NOMO-1 (cell line): ENCODE results near the gene CELA3B.
A peak's percentile ranks its signal among the peaks of the same experiment; 100 is the strongest.
"Not testable (repeated sequence)": the region's sequence is repeated elsewhere in the genome, so short reads cannot be mapped to it uniquely, and the experiment has no call there.

ENCODE experiments used
- DNase-seq, 2 experiments: peaks; one replicate each; lab custom pipeline; 2025; ENCODE audit not compliant: unreplicated experiment in 2 of 2; lab: John Stamatoyannopoulos, UW

CELA3B gene

GRCh38 chr1:21974699-21975098 lies 2.1 kb upstream of the CELA3B start:
- not testable (repeated sequence) for DNase-seq

- DNase-seq: not testable (repeated sequence)
Observed at GRCh38 chr1:21975296-21975695, 1.5 kb upstream of the CELA3B start.

GRCh38 chr1:21978209-21978608 lies 1.4 kb downstream of the CELA3B start:
- DNase-seq: not testable (repeated sequence)

DNA sequence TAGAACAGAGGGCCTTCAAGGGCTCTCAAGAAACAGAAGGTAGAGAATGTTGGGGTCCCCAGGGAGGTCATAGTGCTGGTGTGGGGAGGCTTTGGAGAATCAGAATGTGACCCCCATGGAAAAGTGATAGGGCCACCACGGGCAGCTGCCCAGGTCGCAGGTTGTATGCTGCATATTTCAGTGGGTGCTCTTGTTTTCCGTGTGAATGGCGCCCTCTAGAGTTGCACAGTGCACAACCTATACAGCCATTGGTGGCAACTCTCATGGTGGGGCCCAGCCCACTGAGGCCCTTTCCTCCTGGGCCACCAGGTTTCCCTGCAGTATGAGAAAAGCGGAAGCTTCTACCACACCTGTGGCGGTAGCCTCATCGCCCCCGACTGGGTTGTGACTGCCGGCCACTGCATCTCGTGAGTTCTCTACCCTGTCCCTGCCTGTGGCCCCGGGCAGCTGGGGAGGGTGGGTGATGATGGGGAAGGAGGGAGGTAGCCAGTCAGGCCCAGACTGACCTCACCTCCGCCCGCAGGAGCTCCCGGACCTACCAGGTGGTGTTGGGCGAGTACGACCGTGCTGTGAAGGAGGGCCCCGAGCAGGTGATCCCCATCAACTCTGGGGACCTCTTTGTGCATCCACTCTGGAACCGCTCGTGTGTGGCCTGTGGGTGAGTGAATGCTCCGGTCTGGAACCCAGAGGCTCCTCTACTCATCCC lies 3.8 kb downstream of the CELA3B start:
- not testable (repeated sequence) for DNase-seq

- not testable (repeated sequence) for DNase-seq
Observed at GRCh38 chr1:21981253-21981652, 4.4 kb downstream of the CELA3B start.

DNA sequence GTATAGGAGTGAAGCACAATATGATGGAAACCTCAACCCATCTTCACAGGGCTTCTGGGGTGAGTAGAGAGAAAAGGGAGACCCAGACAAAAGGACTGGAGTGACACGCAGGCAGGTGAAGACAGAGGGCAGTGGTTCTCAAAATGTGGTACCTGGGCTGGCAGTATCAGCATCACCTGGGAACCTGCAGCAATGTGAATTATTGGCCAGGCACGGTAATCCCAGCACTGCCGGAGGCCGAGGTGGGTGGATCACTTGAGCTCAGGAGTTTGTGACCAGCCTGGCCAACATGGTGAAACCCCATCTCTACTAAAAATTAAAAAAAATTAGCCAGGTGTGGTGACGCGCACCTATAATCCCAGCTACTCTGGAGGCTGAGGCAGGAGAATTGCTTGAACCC lies 5.3 kb downstream of the CELA3B start:
- not testable (repeated sequence) for DNase-seq

DNA sequence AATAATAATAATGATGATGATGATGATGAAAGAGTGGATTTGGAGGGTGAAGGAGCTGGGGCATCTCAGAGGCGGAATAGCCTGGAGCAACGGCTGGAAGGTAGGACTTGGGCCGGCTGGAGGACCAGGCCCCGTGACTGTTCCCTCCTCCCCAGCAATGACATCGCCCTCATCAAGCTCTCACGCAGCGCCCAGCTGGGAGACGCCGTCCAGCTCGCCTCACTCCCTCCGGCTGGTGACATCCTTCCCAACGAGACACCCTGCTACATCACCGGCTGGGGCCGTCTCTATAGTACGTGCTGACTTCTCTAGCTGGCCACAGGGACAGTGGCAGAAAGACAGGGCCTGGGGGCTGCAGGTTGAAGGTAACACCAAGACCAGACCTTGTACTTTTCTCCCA lies 6.7 kb downstream of the CELA3B start:
- not testable (repeated sequence) for DNase-seq

DNA sequence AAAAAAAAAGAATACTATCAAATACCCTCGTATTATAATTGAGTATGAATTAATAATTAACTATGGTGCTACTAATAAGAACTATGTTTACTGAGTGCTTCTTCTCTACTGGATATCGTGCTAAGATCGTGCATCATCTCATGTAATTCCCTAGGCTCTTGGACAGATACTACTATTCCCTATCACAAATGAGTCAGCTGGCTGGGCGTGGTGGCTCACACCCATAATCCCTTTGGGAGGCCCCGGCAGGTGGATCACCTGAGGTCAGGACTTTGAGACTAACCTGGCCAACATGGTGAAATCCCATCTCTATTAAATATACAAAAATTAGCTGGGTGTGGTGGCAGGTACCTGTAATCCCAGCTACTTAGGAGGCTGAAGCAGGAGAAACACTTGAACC lies 9.1 kb downstream of the CELA3B start:
- not testable (repeated sequence) for DNase-seq

DNA sequence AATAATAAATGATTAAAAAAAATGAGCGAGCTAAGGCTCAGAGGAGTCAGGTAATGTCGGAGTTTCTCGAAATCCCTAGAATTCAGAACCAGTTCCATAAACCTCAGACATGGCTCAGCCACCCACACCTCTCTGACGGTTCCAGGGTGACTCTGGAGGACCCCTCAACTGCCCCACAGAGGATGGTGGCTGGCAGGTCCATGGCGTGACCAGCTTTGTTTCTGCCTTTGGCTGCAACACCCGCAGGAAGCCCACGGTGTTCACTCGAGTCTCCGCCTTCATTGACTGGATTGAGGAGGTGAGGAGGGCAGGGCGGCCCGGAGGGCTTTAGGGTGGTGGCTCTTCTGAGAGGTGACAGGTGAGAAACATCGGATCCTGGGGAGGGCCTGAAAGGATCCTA lies 9.6 kb downstream of the CELA3B start:
- DNase-seq: not testable (repeated sequence)

DNA sequence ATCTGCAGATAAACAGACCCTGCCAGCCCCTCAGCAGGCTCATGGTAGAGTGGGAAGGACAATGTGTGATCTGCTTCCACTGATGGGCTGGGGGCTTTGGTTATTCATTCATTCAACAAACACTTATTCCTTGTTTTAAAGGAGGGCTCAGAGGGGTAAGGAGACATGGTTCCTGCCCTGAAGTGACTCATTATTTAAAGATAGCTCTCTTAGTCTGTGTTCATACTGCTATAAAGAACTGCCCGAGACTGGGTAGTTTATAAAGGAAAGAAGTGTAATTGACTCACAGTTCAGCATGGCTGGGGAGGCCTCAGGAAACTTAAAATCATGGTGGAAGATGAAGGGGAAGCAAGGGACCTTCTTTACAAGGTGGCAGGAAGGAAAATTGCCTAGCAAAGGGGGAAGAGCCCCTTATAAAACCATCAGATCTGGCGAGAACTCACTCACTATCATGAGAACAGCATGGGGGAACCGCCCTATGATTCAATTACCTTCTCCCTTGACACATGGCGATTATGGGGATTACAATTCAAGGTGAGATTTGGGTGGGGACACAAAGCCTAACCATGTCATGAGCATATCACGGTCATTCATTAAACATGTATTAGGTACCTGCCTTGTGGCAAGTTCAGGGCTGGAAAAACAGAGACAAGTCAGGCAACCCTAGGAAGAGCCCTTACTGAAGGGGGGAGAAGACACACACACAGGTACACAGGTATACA lies 13.0 kb downstream of the CELA3B start:
- DNase-seq: not testable (repeated sequence)

DNA sequence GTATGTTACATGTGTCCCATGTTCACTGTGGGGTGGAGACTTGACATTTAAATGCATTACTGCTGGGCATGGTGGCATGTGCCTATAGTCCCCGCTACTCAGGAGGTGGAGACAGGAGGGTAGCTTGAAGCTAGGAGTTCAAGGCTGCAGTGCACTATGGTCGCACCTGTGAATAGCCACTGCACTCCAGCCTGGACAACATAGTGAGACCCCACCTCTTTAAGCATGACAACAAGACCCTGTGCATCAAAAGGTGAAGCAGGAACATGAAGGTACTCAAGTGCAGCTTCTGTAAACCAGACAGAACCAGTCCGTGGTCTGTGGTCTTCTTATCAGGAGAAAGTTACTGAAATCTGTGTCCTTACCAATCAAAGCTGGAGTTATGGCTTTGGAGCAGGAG lies 15.4 kb downstream of the CELA3B start:
- DNase-seq: not testable (repeated sequence)

- not testable (repeated sequence) for DNase-seq
Observed at GRCh38 chr1:21994716-21995115, 17.9 kb downstream of the CELA3B start.

DNA sequence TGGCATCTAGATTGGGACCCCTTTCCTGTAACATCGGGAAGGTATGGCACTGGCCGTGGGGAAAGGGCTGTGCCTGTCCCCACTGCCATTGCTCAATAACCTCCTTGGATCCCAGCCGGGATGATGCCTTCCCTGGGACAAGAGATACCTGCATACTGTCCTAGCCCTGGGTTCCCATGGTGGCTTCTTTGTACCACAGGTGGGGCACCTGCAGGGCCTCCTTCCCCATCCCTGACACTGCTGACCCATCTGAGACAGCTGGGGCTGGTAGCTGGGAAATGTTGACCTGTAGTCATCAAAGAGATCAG lies 19.8 kb downstream of the CELA3B start:
- DNase-seq: not testable (repeated sequence)

DNA sequence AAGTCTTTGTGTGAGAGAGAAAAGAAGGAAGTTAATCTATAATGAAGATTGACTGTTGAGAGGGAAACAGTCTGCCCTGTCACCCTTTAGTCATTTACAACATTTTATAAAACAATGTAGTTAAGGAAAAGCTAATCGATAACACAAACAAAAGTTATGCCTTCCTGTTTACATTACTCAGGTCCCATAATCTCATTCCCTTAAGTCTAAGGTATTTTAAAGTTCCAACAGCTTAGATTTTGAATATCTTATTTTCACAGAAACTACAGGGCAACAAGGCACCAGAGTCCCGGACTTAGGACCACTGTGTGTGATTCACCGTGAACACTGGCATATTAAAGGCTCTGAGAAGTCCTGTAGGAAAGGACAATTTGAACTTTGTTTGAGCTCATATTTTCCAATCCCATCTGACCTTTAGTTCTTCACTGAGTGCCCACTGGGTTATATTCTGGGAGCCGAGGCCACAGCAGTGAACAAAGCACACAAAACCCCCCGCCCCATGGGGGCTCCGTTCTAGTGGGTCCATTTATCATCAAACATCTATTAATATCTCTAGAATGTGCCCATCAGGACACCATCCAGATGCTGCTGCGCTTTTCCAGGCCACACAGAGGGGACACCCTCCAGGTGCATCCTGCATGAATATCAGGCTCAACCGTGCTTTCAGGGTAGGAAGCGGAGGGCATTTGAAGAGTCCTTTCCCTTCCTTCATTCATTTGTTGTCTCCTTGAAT lies 21.2 kb downstream of the CELA3B start:
- peak in 1 of 2 experiments; percentile 45 for DNase-seq

- DNase-seq: not testable (repeated sequence)
Observed at GRCh38 chr1:21998624-21999294, 21.9 kb downstream of the CELA3B start.

DNA sequence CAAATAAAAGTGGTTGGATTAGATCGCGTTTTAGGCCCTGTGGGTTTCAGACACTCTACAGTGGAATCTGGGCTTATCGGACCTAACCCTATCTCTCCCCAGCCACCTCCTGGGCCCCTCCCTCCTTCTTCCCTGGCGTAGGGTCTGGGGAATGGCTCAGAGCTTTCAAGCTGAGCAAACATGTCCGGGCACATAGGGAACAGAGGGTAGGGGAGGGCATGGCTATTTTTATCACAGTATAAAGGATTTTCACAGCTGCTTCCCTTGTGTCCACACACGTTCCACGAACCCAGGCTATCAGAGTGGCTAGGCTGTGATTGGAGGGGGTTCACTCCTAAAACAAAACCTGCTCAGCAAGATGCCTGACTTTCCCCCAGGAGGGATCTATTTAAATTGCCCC lies 22.8 kb downstream of the CELA3B start:
- not testable (repeated sequence) for DNase-seq

GRCh38 chr1:22001409-22001808 lies 24.6 kb downstream of the CELA3B start, which contains the start of gene CELA3A:
TSS of gene CELA3A (plus strand) at chr1:22001657. CDS start at chr1:22001675, 18 bp downstream.
- no peak for DNase-seq

DNA sequence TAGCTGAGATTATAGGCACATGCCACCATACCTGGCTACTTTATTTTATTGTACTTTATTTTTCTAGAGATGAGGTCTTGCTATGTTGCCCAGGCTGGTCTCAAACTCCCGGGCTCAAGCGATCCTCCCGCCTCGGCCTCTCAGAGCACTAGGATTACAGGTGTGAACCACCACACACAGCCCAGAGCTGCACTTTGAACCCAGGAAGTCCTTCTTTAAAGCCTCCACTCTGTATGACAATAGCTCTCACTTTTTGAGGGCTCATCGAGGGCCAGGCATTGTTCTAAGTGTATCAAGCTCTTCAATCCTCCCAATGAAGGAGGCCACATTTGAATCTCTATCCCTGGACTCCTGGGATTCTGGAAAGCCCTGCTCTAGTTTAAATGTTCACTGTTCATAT lies 25.6 kb downstream of the CELA3B start:
- not testable (repeated sequence) for DNase-seq

DNA sequence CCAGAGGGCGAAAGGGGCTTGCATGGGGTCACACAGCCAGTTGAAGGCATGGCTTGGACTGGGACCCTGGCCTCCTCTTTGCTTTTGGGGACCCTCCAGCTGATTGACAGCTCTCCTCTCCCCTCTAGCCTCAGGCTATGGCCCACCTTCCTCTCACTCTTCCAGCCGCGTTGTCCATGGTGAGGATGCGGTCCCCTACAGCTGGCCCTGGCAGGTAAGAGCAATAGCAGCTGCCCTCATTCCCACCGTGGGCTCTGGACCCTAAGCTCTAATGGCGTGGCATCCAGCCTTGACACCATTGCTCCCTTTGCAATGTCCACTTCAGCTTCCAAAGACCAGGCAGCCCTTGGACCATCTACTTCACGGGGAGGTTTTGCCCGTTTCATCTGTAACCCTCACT lies 26.1 kb downstream of the CELA3B start:
- DNase-seq: not testable (repeated sequence)

DNA sequence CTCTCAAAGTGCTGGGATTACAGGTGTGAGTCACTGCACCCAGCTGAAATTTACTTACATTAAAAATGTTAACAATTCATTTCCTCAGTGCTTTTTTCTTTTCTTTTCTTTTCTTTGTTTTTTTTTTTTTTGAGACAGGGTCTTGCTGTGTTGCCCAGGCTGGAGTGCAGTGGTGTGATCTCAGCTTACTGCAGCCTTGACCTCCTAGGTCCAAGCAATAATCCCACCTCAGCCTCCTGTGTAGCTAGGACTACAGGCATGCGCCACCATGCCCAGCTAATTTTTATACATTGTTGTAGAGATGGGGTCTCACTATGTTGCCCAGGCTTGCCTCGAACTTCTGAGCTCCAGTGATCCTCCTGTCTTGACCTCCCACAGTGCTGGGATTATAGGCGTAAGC lies 27.1 kb downstream of the CELA3B start:
- DNase-seq: not testable (repeated sequence)
